ENCODE measurements around the gene SLC37A2. TPM values are rescaled to one million over a fixed set of nuclear protein-coding genes. Genes with fewer than 3 reads are reported as not detected.
A peak's percentile ranks its signal among the peaks of the same experiment; 100 is the strongest.

SLC37A2 gene
- total and polyA plus RNA-seq, 2 donors (not counting 3 experiments of a cell fraction or from before 2014, with no cell fraction given): 1.1 to 1.7 TPM

GRCh38 chr11:125111343-125112207, 48.5 kb downstream of the SLC37A2 start, which contains the start of gene TMEM218:
TSS of gene TMEM218 (minus strand) at chr11:125111626. CDS start at chr11:125102241, 9,385 bp downstream.
- Histone ChIP-seq H4K20me1 (replicated peaks; ENCODE audit: control insufficient read depth, extremely low read depth, insufficient read depth, low read length) (no peaks in the 10 kb centered on the region), H3K4me2 (ENCODE audit: insufficient read depth, low read length) (peak within 1 kb of the TSS; percentile 64), H2AFZ (ENCODE audit: low read depth, low read length) (peak within 1 kb of the TSS; percentile 83), H3K9me3 (replicated peaks; ENCODE audit: control insufficient read depth, insufficient read depth, low read length) (no peaks in the 10 kb centered on the region), H3K4me3 (replicated peaks in 1 of 3; ENCODE audit: insufficient read depth in 1 of 3, low read depth in 1 of 3, low read length in 3 of 3) (peak within 1 kb of the TSS; percentile 57 to 85 (median 72)), H3K27me3 (ENCODE audit: control insufficient read depth in 2 of 2, insufficient read depth in 2 of 2, low read length in 2 of 2) (peaks cover 0 to 1% of the 10 kb centered on the region in 2 experiments), H3K9me1 (replicated peaks; ENCODE audit: control insufficient read depth, extremely low read depth, insufficient read depth, low read length) (no peaks in the 10 kb centered on the region), H3K27ac (ENCODE audit: insufficient read depth, low read depth, low read length) (peak within 1 kb of the TSS; percentile 10), H3K79me2 (ENCODE audit: control insufficient read depth, insufficient read depth, low read length) (peaks cover 2% of the 10 kb centered on the region), H3K4me1 (ENCODE audit: control insufficient read depth, extremely low read depth, insufficient read depth, low read length) (peaks cover 6% of the 10 kb centered on the region), H3K9ac (replicated peaks; ENCODE audit: extremely low read depth, insufficient read depth, low read length) (peak within 1 kb of the TSS; percentile 73), H3K36me3 (ENCODE audit: control insufficient read depth in 2 of 2, extremely low read depth in 1 of 2, insufficient read depth in 2 of 2, low read length in 2 of 2) (no peaks in the 10 kb centered on the region)
- dilution Hi-C loops (cut with MboI; ENCODE audit: extremely low pct_ligation_motif_present, low sequenced_read_pairs) (no loop called here), intact Hi-C loops (cut with micrococcal nuclease) (loop anchor here (1.0 to 5.0 kb wide), 6 partner anchors 20 to 489 kb away; partner anchors contain the start of genes SLC37A2 and TBRG1)
- FAIRE-seq (peak; percentile 99), DNase-seq (ENCODE audit: low read depth, low spot score) (peak; percentile 100)
- no TSS peak for BruUV-seq (replicated peaks)
- ChIA-PET POLR2A (interaction anchor here (0.7 to 1.0 kb wide), 2 partner anchors 13 to 235 kb away, joined by 3 read pairs; no protein-coding TSS in a partner anchor), CTCF (interaction anchor here (0.6 to 4.1 kb wide), 13 partner anchors 8 to 322 kb away, joined by 3 to 17 read pairs (median 4); no protein-coding TSS in a partner anchor)
- TF ChIP-seq POLR2A (IDR thresholded peaks at IDR 0.05; ENCODE audit: low read depth, low read length) (no peak), GATA2 (IDR thresholded peaks at IDR 0.05; ENCODE audit: insufficient read depth, insufficient read length, low read depth, low read length) (no peak), MYC (IDR thresholded peaks at IDR 0.05; ENCODE audit: low read depth, low read length) (no peak), EZH2 (IDR thresholded peaks at IDR 0.05; ENCODE audit: borderline replicate concordance, low read depth, low read length, severe bottlenecking) (no peak), POLR2AphosphoS5 (IDR thresholded peaks at IDR 0.05; ENCODE audit: insufficient read depth, low read depth, low read length) (no peak), MAX (IDR thresholded peaks at IDR 0.05; ENCODE audit: insufficient read depth, insufficient read length) (no peak), JUN (IDR thresholded peaks at IDR 0.05; ENCODE audit: borderline replicate concordance, insufficient read depth, insufficient read length, low read depth) (no peak), FOS (IDR thresholded peaks at IDR 0.05; ENCODE audit: borderline replicate concordance, insufficient read depth, low read length) (no peak)
- TF ChIP-seq, protein P1, sequence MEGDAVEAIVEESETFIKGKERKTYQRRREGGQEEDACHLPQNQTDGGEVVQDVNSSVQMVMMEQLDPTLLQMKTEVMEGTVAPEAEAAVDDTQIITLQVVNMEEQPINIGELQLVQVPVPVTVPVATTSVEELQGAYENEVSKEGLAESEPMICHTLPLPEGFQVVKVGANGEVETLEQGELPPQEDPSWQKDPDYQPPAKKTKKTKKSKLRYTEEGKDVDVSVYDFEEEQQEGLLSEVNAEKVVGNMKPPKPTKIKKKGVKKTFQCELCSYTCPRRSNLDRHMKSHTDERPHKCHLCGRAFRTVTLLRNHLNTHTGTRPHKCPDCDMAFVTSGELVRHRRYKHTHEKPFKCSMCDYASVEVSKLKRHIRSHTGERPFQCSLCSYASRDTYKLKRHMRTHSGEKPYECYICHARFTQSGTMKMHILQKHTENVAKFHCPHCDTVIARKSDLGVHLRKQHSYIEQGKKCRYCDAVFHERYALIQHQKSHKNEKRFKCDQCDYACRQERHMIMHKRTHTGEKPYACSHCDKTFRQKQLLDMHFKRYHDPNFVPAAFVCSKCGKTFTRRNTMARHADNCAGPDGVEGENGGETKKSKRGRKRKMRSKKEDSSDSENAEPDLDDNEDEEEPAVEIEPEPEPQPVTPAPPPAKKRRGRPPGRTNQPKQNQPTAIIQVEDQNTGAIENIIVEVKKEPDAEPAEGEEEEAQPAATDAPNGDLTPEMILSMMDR (IDR thresholded peaks at IDR 0.05; ENCODE audit: extremely low read depth in 1 of 2, insufficient read depth in 1 of 2, low read depth in 1 of 2, low read length in 2 of 2): no peak

Measured in endothelial cell of umbilical vein (primary cell).